Hematopoietic multipotent progenitor cell treated with erythropoietin and hydrocortisone succinate and interleukin-3 and kit ligand, for 17 days (in vitro differentiated cells): ENCODE measurements around the gene LRRC3.

Experiments used
- DNase-seq: peaks from one replicate; pipeline ENCODE4 v3.0.0-alpha.2; 2015; ENCODE audit warnings: low spot score

LRRC3 gene

DNA sequence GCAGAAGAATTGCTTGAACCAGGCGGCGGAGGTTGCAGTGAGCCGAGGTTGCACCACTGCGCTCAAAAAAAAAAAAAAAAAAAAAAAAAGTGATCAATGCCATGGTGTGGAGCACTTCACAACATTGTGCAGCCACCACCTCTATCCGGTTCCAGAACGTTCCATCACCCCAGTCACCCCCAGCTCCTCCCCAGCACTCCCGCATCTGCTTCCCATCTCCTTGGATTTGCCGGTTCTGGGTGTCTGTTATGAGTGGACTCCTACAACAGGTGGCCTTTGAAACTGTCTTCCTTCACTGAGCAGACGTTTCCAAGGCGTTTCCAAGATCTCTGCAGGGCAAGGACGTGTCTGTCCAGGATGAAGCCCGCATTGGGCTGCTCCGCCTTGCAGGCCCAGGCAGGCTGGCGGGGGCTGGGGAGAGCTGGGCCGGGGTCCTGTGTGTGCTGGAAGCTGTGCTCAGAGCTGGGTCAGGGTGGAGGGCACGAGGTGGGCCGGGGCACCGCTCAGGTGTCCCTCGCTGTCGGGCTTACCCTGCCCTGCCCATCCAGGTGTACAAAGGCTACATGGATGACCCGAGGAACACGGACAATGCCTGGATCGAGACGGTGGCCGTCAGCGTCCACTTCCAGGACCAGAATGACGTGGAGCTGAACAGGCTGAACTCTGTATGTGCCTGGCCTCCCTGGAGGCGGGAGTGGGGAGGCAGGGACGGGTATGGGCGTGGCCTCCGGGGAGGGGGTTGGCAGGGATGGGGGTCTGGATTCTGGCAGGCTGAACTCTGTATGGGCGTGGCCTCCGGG lies 14.9 kb upstream of the LRRC3 start:
- no peak for DNase-seq

DNA sequence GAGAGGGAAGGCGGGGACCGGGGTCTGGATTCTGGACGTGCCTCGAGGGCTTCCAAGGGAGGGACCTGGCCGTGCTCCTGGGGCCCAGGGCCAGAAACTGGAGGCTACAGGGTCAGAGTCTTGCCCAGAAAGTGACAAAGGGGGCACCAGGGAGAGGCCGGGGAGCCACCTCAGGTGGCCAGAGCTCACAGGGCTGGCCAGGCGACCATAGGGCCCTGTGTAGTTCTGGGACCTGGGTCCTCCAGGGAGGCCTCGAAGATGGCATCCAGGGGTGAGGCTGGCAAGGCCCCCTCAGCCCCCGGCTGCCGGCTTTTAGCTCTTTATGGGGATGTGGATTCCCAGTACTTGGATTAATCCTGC lies 14.3 kb upstream of the LRRC3 start:
- DNase-seq = no peak

DNA sequence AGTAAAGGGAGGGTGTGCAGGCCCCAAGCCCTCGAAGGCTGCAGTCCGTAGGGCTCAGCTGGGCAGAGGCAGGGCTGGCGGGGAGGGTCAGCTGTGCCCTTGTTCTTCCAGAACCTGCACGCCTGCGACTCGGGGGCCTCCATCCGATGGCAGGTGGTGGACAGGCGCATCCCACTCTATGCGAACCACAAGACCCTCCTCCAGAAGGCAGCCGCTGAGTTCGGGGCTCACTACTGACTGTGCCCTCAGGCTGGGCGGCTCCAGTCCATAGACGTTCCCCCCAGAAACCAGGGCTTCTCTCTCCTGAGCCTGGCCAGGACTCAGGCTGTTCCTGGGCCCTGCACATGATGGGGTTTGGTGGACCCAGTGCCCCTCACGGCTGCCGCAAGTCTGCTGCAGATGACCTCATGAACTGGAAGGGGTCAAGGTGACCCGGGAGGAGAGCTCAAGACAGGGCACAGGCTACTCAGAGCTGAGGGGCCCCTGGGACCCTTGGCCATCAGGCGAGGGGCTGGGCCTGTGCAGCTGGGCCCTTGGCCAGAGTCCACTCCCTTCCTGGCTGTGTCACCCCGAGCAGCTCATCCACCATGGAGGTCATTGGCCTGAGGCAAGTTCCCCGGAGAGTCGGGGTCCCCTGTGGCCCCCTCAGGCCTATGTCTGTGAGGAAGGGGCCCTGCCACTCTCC lies 13.6 kb upstream of the LRRC3 start:
- no peak for DNase-seq

DNA sequence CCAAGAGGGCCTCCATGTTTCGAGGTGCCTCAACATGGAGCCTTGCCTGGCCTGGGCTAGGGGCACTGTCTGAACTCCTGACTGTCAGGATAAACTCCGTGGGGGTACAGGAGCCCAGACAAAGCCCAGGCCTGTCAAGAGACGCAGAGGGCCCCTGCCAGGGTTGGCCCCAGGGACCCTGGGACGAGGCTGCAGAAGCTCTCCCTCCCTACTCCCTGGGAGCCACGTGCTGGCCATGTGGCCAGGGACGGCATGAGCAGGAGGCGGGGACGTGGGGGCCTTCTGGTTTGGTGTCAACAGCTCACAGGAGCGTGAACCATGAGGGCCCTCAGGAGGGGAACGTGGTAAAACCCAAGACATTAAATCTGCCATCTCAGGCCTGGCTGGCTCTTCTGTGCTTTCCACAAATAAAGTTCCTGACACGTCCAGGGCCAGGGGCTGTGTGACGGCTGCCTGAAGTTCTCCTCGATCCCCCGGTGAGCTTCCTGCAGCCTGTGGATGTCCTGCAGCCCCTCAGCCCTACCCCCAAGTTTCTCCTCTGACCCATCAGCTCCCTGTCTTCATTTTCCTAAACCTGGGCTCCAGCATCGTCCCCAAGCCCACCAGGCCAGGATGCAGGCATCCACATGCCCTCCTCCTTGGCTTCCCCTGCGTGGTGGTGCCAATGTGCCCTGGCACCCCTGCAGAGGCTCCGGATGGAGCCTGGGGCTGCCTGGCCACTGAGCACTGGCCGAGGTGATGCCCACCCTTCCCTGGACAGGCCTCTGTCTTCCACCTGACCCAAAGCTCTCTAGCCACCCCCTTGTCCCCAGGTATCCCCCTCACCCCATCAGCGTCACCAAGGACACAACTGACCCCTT lies 12.8 kb upstream of the LRRC3 start:
- DNase-seq = no peak

DNA sequence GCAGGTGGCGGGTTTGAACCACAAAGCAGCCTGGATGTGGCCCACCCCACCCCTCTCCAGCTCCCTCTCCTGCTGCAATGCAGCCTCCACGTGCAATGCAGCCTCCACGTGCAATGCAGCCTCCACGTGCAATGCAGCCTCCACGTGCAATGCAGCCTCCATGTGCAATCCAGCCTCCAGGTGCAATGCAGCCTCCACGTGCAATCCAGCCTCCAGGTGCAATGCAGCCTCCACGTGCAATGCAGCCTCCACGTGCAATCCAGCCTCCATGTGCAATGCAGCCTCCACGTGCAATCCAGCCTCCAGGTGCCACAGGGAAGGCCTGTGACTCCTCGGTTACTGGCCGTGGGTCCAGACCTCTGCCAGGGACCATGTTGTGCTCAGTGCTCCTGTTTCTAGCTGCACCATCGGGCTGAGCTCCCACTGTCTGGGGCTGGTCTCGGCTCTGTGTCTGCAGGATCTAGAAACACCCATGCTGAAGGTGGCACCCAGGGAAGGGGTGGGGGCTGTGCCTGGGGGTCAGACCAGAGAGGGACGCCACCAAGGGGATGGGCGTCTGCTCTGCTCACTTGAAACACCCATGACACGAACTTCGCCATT lies 11.9 kb upstream of the LRRC3 start:
- no peak for DNase-seq

DNA sequence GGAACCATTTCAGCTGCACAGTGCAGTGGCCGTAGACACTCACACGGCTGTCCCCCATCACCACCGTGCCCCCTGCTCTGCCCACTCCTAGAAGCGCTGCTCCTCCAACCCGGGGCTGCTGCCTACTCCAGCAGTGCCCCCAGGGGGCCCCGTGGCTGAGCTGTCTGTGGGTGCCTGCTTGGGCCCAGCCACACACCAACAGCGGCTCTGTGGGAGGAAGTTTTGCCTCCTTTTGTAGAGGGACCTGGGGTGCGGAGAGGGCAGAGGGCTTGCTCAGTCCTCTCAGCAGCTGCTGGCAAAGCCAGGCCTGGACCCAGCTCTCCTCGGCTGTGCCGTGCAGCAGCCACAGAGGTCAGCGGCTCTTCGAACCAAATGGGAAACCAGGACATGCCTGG lies 11.4 kb upstream of the LRRC3 start:
- no peak for DNase-seq

DNA sequence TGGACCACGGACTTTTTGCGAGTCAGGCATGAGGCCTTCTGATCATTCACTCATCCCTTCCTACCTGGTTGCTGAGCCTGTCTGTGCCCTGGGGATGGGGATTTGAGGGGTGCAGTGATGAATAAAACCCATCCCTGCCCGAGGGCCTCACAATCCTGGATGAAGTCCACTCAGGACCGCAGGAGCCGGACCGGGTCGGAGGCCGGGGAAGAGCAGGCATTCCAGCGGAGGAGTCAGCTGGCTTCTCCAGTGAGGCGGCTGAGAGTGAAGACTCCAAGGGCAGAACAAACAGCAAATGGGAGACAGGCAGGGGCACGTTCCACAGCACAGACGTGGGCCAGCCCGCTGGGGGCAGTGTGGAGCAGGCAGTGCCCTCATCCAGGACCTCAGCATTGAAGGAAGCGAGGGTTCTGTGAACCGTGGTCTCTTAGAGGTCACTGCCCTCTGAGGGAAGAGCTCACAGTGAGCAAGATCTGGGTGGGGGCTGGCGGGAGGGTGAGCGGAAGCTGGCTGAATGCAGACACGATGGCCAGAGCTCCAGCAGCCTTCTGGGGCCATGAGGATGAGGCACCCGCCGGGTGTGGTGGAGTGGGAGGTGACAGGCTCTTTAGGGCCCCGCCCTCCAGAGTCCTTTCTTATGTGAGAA lies 10.9 kb upstream of the LRRC3 start:
- no peak for DNase-seq

DNA sequence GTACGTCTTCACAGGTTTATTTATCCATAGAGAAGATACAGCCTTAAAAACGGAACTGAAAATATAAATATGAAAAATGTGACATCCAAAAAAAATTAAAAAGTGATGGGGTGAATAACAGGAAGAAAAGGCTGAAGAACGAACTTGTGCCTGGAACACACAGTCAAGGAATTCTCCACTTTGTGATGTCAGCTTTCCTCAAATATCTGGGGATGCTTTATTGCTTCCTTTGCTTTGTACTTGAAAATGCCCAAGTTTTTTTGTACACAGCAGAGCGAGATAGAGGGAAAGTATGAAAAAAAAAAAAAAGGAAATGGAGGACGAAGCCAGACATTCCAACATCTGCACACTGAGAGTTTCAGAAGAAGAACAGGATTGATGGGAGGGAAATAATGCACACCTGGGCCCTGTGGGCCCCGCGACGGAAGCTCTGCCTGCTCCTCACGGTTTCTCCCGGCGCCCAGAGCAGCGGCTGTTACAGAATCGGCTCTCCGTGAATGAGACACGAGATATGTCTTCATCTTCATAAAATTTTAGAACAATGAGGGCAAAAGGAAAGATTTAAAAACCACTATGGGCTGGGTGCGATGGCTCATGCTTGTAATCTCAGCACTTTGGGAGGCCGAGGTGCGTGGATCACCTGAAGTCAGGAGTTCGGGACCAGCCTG lies 10.0 kb upstream of the LRRC3 start:
- DNase-seq = no peak

DNA sequence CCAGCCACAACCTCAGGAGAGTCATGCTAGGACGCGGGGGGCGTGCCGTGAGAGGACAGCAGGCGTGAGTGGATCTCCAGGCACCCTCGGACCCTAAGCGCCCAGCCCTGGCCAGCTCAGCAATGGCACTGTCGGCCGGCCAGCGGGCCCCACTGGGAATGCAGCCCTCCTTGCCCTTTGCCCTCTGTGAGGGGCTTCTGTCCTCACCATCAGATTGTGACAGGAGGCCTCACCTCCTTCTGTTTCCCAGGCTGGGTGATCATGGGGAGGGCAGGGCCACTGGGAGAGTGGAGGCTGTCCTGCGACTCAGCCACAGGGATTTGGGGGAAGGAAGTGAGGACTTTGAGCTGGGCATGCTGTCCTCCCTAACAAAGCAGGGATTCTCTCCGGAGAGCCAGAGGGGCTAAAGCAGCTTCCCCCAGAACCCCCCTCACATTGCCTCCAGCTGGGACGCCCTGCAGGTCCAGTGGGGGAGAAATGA lies 6.6 kb upstream of the LRRC3 start:
- no peak for DNase-seq

DNA sequence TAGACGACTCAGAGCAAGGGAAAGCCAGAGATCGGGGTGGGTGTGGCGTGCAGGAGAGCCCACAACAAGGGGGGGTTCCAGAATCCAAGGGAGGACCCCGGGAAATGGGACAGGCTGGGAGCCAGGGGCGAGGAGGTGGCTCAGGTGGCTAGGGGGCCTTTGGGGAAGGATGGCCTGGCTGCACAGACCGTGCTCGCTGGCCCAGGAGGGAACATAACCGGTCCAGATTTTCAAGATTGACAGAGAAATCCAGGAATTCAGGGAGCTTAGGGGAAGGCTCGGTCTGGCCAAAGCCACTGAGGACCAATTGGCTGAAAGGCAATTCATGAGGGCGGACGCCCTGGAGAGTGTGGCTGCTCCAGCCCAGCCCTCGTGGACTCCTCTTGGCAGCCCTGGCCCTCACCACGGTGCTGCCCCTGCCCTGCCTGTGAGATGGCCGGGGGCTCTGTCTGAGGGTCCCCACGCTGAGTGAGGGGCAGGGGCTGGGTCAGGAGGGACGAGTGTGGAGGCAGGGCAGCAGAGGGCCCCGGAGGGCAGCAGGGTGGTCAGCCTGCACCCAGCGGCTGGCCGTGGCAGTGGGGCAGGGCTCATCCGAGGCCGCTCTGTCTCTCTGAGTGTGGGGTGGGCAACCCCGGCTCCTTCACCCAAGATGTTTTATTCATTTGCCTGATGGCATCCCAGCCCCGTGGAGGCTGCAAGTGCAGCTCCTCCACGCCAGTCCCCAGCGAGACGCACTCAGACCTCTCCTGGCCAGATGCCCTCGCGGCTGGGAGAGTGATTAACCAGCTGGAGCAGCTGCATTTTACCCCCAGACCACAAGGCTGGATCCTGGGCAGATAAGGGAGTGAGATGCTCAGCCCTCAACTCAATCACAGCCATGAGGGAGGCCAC lies 5.6 kb upstream of the LRRC3 start:
- no peak for DNase-seq

DNA sequence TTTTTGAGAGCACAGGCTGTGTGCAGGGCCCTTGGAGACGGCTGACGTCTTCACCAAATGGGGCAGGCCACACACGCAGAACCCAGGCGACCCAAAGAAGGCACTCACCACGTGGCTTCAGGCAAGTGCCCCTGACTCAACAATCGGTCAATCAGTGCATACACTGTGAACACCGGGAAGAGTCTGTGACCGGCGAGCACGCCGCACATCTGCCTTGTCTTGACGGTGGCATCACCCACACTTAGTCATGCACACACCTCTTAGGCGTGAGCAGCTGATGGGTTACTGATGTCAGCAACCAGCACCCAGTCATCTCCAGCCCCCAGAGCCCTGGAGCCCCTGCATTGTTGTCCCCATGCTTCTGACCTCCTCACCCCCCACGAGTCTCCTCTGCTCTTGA lies 4.9 kb upstream of the LRRC3 start:
- no peak for DNase-seq

DNA sequence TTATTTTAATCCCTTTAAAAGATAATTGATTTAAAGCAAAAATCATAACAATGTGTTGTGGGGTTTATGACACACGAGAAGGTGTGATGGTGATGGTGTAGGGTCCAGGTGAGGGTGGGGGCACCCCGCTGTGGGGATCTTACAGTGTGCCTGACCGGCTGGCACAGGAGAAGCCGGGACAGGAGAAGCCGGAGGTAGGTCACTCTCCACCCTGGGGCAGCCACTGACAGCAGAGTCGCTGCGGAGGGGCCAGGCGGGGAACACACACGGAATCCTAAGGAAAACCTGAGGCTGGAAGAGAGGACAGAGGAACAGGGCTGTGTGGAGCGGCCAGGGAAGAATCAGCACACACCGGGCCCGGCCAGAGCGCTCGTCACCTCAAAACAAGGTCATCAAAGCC lies 4.3 kb upstream of the LRRC3 start:
- no peak for DNase-seq

DNA sequence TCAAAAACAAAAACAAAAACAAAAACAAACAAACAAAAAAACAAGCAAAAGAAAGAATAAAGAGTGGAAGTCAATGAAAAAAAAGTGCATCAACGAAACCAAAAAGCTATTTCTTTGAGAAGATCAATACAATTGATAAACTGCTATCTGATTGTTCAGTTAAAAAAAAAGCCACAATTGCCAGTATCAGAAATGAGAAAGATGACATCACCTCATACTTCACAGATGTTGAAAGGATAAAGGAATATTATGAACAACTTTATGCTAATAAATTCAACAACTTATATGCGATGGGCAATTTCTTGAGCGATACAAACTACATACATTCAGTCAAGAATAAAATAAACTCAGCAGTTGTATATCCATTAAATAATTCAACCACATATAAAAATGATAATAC lies 2.2 kb upstream of the LRRC3 start:
- no peak for DNase-seq

DNA sequence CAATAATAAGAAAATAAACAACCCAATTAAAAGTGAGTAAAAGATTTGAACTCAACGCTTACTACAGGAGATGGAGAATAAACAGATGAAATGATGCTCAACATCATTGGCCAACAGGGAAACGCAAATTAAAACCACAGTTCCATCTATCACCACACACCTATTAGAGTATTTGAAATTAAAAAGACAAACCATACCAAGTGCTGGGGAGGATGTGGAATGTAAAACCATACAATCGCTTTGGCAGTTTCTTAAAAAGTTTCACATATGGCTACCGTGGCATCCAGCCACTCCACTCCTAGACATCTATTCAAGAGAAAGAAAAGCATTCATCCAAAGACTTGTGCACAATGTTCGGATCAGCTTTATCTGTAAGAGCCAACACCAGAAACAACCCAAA lies 1.3 kb upstream of the LRRC3 start:
- no peak for DNase-seq

DNA sequence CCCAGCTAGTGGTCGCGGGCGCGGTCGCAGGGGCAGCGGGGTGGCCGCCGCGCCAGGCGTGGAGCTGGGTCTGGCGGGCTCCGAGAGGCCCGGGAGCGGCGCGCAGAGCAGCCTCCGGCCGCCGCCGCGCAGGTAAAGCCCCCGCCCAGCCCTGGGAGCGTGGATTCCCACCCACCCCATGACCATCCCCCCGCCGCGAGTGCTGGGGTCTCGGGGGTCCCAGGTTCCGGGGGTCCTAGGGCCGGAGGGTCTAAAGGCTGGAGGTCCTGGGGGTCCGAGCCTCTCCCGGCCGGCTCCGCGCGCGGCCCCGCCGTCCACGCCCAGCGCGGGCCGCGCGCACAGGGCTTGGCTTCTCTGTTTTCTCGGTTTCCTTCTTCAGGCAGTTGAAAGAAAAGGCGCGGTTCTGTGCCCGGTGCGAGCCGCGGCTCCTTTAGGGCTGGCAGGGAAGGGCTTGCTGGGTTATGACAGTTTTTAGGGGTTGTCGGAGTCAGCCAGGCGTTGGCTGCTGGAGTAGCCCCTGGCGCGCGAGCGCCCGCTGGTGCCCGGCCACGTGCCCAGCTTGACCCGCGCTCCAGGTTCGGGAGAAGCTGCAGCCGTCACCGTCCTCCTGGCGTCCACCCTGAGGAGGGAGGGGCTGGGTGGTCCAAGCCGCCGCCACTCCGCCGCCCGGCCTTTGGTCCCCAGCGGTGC lies 359 bp downstream of the LRRC3 start:
- no peak for DNase-seq

DNA sequence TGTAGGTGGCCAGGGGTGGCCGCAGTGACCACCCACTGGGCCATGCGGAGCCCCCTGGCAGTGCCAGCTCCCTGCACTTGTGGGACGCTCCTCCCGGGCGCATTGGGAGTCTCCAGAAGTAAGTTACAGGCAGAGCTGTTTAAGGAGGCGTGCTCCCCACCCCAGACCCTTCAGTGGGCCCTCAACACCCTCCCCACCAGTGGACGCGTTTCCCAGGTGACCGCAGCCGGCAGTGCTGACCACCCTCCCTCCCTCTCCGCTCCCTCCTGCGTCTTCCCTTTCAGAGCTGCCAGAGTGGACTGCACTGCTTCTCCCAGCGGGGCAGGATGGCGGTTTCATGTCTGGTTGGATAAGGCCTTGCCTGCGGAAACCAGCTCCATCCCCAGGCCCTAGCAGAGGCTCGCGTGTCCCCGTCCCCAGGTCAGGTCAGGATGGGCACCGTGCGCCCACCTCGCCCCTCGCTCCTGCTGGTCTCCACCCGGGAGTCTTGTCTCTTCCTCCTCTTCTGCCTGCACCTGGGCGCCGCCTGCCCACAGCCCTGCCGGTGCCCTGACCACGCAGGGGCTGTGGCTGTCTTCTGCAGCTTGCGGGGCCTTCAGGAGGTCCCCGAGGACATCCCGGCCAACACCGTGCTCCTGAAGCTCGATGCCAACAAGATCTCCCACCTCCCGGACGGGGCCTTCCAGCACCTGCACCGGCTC lies 1.1 kb downstream of the LRRC3 start:
- no peak for DNase-seq

DNA sequence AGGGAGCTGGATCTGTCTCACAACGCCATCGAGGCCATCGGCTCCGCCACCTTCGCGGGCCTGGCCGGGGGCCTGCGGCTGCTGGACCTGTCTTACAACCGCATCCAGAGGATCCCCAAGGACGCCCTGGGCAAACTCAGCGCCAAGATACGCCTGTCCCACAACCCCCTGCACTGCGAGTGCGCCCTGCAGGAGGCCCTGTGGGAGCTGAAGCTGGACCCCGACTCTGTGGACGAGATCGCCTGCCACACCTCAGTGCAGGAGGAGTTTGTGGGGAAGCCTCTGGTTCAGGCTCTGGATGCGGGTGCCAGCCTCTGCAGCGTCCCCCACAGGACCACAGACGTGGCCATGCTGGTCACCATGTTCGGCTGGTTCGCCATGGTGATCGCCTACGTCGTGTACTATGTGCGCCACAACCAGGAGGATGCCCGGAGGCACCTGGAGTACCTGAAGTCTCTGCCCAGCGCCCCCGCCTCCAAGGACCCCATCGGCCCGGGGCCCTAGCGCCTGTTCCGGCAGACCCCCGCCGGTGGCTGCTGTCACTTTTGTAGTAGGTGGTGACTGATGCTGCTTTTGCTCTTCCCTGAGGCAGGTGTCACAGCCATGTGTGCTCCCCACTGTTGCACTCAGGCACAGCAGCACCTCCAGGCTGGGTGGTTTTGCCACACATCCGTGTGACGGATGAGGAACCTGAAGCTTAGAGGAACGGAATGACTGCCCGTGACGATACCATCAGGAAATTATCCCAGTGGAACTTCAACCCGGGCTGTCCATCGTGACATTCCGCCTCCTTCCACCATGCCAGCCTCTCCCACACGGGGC lies 1.8 kb downstream of the LRRC3 start:
- DNase-seq = no peak
